Testis (tissue), 3 donors: ENCODE data around the gene AGRN. TPM values are rescaled to one million over a fixed set of nuclear protein-coding genes. Genes with fewer than 3 reads are reported as not detected.

ENCODE experiments used
- DNase-seq: peaks from one replicate; pipeline ENCODE4 v3.0.0-alpha.2; 2019
- H3K27ac ChIP-seq, 2 donors: fragments of 200-600 bp; sonication (generic); one replicate each; pipeline ENCODE4 v1.5.1; 2019
- H3K27me3 ChIP-seq: fragments of 200-600 bp; sonication (generic); one replicate; pipeline ENCODE4 v1.5.1; 2019
- H3K36me3 ChIP-seq: fragments of 200-600 bp; sonication (generic); one replicate; pipeline ENCODE4 v1.5.1; 2017; ENCODE audit warnings: low read depth; ENCODE audit errors: missing control alignments
- H3K4me1 ChIP-seq: fragments of 200-600 bp; sonication (generic); one replicate; pipeline ENCODE4 v1.5.1; 2019
- H3K4me3 ChIP-seq, 2 donors: fragments of 200-600 bp; sonication (generic); one replicate each; pipeline ENCODE4 v1.5.1; 2017 to 2019
- H3K9me3 ChIP-seq: fragments of 200-600 bp; sonication (generic); one replicate; pipeline ENCODE4 v1.5.1; 2017
- CTCF ChIP-seq, 3 experiments: fragments of 450-650 bp in 2 of 3; fragments of 200-600 bp in 1 of 3; sonication (generic) in 1 of 3; IDR thresholded peaks; one replicate each; pipeline ENCODE4 v1.5.1; 2016 to 2019; ENCODE audit warnings: antibody characterized with exemption in 3 of 3, mild to moderate bottlenecking in 2 of 3, moderate library complexity in 1 of 3
- POLR2A ChIP-seq: fragments of 450-650 bp; IDR thresholded peaks from one replicate; pipeline ENCODE4 v1.6.1; 2017; ENCODE audit warnings: antibody characterized with exemption, mild to moderate bottlenecking, moderate library complexity
- WGBS, 2 donors: methylation state at CpG; one replicate each; pipeline ENCODE4 v1.1.5; 2018; 5-methylcytosine and 5-hydroxymethylcytosine counted together
- intact Hi-C: fragments of 100-400 bp; cut with DNase I; formaldehyde crosslinking; loops from one replicate; pipeline ENCODE4 v1.15.1; 2023; ENCODE audit warnings: low total_unique reads
- polyA plus RNA-seq: library from polyadenylated mRNA; stranded (reverse); fragments of 350-450 nt; fragmentation: Illumina TruSeq; extraction: RNeasy Lipid Tissue Mini Kit (QIAGEN cat#74804); gene quantifications from one replicate; pipeline ENCODE4 v1.2.3, GENCODE V29; 2014; ENCODE audit warnings: low read depth, low replicate concordance; ENCODE audit not compliant: insufficient read depth
- total RNA-seq, 2 donors: library from RNA; depleted of rRNA; stranded (reverse); fragments of >200 nt; gene quantifications; one replicate each; pipeline ENCODE4 v1.2.3, GENCODE V29; 2016

AGRN gene
- total and polyA plus RNA-seq, 3 donors from 2014 or later: 48.9 to 108 (median 99.4) TPM

- Histone ChIP-seq H3K27ac (no peak overlapping the region), H3K4me1 (peaks cover 25% of the 10 kb centered on the region), H3K4me3 (no peak overlapping the region), H3K27me3 (no peaks in the 10 kb centered on the region), H3K36me3 (no peaks in the 10 kb centered on the region), H3K9me3 (no peaks in the 10 kb centered on the region)
- intact Hi-C loops: no loop called here
- DNase-seq: no peak
- no peak for TF ChIP-seq POLR2A
- no peak for TF ChIP-seq CTCF (IDR thresholded peaks at IDR 0.05)
- WGBS, 2 donors: 95 to 98% methylated on average over 9 to 19 of the region's 19 CpGs
Measured at GRCh38 chr1:1035291-1035943, 15.5 kb downstream of the AGRN start.

- intact Hi-C loops: no loop called here
- H3K4me3 ChIP-seq: no peak overlapping the region
- no peak for TF ChIP-seq POLR2A
- TF ChIP-seq CTCF (IDR thresholded peaks at IDR 0.05): no peak
- DNase-seq: no peak
- H3K36me3 ChIP-seq: no peaks in the 10 kb centered on the region
- no peaks in the 10 kb centered on the region for H3K9me3 ChIP-seq
- whole genome bisulfite sequencing, 2 donors: 87 to 89% methylated on average over 10 to 30 of the region's 30 CpGs
- peaks cover 17% of the 10 kb centered on the region for H3K4me1 ChIP-seq
- H3K27ac ChIP-seq: no peak overlapping the region
- H3K27me3 ChIP-seq: no peaks in the 10 kb centered on the region
Measured at GRCh38 chr1:1037366-1038327, 17.7 kb downstream of the AGRN start.

GRCh38 chr1:1038694-1039093 lies 18.8 kb downstream of the AGRN start:
- Histone ChIP-seq H3K4me1 (peaks cover 12% of the 10 kb centered on the region), H3K27me3 (no peaks in the 10 kb centered on the region), H3K9me3 (no peaks in the 10 kb centered on the region), H3K27ac (no peak overlapping the region), H3K4me3 (no peak overlapping the region), H3K36me3 (no peaks in the 10 kb centered on the region)
- TF ChIP-seq POLR2A (no peak), CTCF (IDR thresholded peaks at IDR 0.05) (no peak)
- intact Hi-C loops: no loop called here
- DNase-seq: no peak
- 93 to 94% methylated on average over 6 of the region's 6 CpGs for WGBS, 2 donors

- no peak overlapping the region for H3K27ac ChIP-seq
- no peak for DNase-seq
- no peaks in the 10 kb centered on the region for H3K9me3 ChIP-seq
- no peak for TF ChIP-seq POLR2A
- TF ChIP-seq CTCF (IDR thresholded peaks at IDR 0.05): no peak
- intact Hi-C loops: no loop called here
- WGBS, 2 donors: 24 to 56% methylated on average over 12 to 17 of the region's 17 CpGs
- H3K36me3 ChIP-seq: no peaks in the 10 kb centered on the region
- H3K4me1 ChIP-seq: peaks cover 12% of the 10 kb centered on the region
- H3K4me3 ChIP-seq: no peak overlapping the region
- H3K27me3 ChIP-seq: no peaks in the 10 kb centered on the region
Measured at GRCh38 chr1:1039145-1039910, 19.4 kb downstream of the AGRN start.
